ENCODE results near the gene IRGQ.

IRGQ gene

DNA sequence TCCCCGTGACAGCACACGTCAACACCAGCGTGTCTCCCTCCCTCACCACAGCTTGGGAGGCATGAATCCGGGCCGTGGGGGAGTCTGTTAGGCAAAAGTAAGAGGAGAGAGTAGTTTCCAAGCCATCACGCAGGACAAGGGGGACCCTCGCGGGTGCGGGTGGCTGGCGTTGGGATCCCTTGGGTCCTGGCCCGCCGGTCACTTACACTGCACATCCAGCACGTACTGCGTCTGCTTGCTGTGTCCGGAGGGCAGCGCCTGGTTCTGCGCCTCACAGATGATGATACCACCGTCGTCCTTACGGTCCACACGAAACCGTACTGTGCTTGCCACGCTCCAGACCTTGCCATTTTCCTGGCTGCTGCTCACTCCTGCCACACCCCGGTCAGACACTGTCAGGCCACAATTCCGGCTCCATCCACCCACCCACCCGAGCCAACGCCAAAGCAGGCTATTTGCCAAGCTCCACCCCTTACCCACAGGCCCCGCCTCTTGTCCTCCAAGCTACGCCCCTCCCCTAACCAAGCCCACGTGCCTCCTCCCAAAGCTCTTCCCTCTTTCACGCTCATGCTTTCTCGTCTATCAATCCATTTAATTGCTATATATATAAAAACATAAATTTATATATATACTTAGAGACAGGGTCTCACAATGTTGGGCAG lies 30.1 kb upstream of the IRGQ start (continued):
- TF ChIP-seq ZNF24 (tag by site-specific recombination; IDR thresholded peaks at IDR 0.05): no peak
- TF ChIP-seq SCRT2 (tag by site-specific recombination; IDR thresholded peaks at IDR 0.05): no peak
- TF ChIP-seq ZNF621 (tag by site-specific recombination; IDR thresholded peaks at IDR 0.05): no peak
- TF ChIP-seq, protein P1, sequence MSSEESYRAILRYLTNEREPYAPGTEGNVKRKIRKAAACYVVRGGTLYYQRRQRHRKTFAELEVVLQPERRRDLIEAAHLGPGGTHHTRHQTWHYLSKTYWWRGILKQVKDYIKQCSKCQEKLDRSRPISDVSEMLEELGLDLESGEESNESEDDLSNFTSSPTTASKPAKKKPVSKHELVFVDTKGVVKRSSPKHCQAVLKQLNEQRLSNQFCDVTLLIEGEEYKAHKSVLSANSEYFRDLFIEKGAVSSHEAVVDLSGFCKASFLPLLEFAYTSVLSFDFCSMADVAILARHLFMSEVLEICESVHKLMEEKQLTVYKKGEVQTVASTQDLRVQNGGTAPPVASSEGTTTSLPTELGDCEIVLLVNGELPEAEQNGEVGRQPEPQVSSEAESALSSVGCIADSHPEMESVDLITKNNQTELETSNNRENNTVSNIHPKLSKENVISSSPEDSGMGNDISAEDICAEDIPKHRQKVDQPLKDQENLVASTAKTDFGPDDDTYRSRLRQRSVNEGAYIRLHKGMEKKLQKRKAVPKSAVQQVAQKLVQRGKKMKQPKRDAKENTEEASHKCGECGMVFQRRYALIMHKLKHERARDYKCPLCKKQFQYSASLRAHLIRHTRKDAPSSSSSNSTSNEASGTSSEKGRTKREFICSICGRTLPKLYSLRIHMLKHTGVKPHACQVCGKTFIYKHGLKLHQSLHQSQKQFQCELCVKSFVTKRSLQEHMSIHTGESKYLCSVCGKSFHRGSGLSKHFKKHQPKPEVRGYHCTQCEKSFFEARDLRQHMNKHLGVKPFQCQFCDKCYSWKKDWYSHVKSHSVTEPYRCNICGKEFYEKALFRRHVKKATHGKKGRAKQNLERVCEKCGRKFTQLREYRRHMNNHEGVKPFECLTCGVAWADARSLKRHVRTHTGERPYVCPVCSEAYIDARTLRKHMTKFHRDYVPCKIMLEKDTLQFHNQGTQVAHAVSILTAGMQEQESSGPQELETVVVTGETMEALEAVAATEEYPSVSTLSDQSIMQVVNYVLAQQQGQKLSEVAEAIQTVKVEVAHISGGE (tag by site-specific recombination; conservative IDR thresholded peaks at IDR 0.05; ENCODE audit: low read depth): no peak
- no peak for TF ChIP-seq ZNF558 (tag by site-specific recombination; IDR thresholded peaks at IDR 0.05)
- TF ChIP-seq ZNF366 (tag by site-specific recombination; conservative IDR thresholded peaks at IDR 0.05): no peak
- TF ChIP-seq ZNF76 (tag by site-specific recombination; IDR thresholded peaks at IDR 0.05; ENCODE audit: borderline replicate concordance, low read depth): no peak
- peak; percentile 89 for TF ChIP-seq ZNF600 (tag by site-specific recombination; IDR thresholded peaks at IDR 0.05)
- TF ChIP-seq KLF16 (tag by site-specific recombination; IDR thresholded peaks at IDR 0.05): peak; percentile 43; the same call in 1 of the 2 replicates
- no peak for TF ChIP-seq ZNF292 (tag by site-specific recombination; IDR thresholded peaks at IDR 0.05; ENCODE audit: borderline replicate concordance, low read depth)
- no peak for TF ChIP-seq ZNF423 (tag by site-specific recombination; IDR thresholded peaks at IDR 0.05)
- TF ChIP-seq ZNF140 (tag by site-specific recombination; IDR thresholded peaks at IDR 0.05): peak; percentile 100
- TF ChIP-seq ZNF623 (tag by site-specific recombination; IDR thresholded peaks at IDR 0.05): no peak
- no peak for TF ChIP-seq ZNF48 (tag by site-specific recombination; IDR thresholded peaks at IDR 0.05)
- TF ChIP-seq ZNF747 (tag by site-specific recombination; IDR thresholded peaks at IDR 0.05): no peak
- TF ChIP-seq ZNF510 (tag by site-specific recombination; IDR thresholded peaks at IDR 0.05; ENCODE audit: insufficient replicate concordance): no peak
- TF ChIP-seq KLF9 (tag by site-specific recombination; IDR thresholded peaks at IDR 0.05; ENCODE audit: low read depth): 0 out of 2 replicates have a peak, but pooled peaks have one; percentile 30
- no peak for TF ChIP-seq GFI1B (tag by site-specific recombination; IDR thresholded peaks at IDR 0.05)
- no peak for TF ChIP-seq TCF7L2 (IDR thresholded peaks at IDR 0.05; ENCODE audit: borderline replicate concordance, low read depth, low read length)
- TF ChIP-seq SP2 (tag by site-specific recombination; IDR thresholded peaks at IDR 0.05): peak; percentile 40; the same call in 1 of the 2 replicates
- no peak for TF ChIP-seq ZNF785 (tag by site-specific recombination; IDR thresholded peaks at IDR 0.05)

DNA sequence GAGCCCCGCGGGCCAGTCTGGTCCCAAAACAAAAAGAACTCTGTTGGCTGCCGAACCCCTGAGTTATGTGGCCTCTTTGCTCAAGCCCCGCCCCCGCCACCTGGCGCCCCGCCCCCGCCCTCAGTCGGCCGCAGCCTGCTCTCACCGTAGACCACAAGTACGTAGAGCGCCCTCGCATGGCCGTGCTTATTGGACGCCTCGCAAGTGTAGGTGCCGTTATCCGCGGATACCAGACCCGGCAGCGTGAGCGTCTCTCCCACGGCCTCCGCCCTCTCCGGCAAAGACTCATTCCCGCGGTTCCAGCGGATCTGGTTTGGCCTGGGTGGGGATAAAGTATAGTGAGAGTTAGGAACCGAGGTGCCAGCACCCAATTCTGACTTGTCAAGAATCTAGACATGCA lies 29.0 kb upstream of the IRGQ start:
- CTCF ChIA-PET: interaction anchor here (1.0 kb wide), 1 partner anchor 27 kb away, joined by 3 read pairs; no protein-coding TSS in a partner anchor
- H3K27ac ChIP-seq (ENCODE audit: extremely low read depth, low read depth, low read length): no peak overlapping the region
- POLR2A ChIA-PET: interaction anchor here (0.6 to 2.2 kb wide), 3 partner anchors 16 to 73 kb away, joined by 4 to 8 read pairs (median 6); no protein-coding TSS in a partner anchor
- no peak overlapping the region for H3K4me3 ChIP-seq (ENCODE audit: low read depth, low read length)
- H3K4me1 ChIP-seq (ENCODE audit: control insufficient read depth, insufficient read depth, low read length): peaks cover 6% of the 10 kb centered on the region
- peaks cover 5 to 20% of the 10 kb centered on the region in 2 experiments for H3K36me3 ChIP-seq (ENCODE audit: control insufficient read depth in 2 of 2, insufficient read depth in 1 of 2, low read length in 2 of 2)
- no peaks in the 10 kb centered on the region for H3K9me3 ChIP-seq (ENCODE audit: control insufficient read depth, insufficient read depth, low read depth, low read length)
- TF ChIP-seq, protein P2, sequence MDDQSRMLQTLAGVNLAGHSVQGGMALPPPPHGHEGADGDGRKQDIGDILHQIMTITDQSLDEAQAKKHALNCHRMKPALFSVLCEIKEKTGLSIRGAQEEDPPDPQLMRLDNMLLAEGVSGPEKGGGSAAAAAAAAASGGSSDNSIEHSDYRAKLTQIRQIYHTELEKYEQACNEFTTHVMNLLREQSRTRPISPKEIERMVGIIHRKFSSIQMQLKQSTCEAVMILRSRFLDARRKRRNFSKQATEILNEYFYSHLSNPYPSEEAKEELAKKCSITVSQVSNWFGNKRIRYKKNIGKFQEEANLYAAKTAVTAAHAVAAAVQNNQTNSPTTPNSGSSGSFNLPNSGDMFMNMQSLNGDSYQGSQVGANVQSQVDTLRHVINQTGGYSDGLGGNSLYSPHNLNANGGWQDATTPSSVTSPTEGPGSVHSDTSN (CRISPR knock-in tag; IDR thresholded peaks at IDR 0.05): no peak
- TF ChIP-seq, protein P3, sequence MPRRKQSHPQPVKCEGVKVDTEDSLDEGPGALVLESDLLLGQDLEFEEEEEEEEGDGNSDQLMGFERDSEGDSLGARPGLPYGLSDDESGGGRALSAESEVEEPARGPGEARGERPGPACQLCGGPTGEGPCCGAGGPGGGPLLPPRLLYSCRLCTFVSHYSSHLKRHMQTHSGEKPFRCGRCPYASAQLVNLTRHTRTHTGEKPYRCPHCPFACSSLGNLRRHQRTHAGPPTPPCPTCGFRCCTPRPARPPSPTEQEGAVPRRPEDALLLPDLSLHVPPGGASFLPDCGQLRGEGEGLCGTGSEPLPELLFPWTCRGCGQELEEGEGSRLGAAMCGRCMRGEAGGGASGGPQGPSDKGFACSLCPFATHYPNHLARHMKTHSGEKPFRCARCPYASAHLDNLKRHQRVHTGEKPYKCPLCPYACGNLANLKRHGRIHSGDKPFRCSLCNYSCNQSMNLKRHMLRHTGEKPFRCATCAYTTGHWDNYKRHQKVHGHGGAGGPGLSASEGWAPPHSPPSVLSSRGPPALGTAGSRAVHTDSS (tag by site-specific recombination; IDR thresholded peaks at IDR 0.05): no peak
- TF ChIP-seq ZBTB7A (tag by site-specific recombination; IDR thresholded peaks at IDR 0.05; ENCODE audit: low read depth) (no peak), EGR2 (tag by site-specific recombination; IDR thresholded peaks at IDR 0.05; ENCODE audit: low read depth) (peak; percentile 41; the same call in 1 of the 2 replicates), SP7 (tag by site-specific recombination; IDR thresholded peaks at IDR 0.05) (no peak), ZNF16 (tag by site-specific recombination; IDR thresholded peaks at IDR 0.05; ENCODE audit: low read depth) (no peak), ZNF37A (tag by site-specific recombination; IDR thresholded peaks at IDR 0.05) (no peak), IKZF3 (tag by site-specific recombination; IDR thresholded peaks at IDR 0.05) (peak; percentile 71)
